Left ventricle myocardium inferior (tissue), 1 donor: Measurements from ENCODE around the gene GPATCH2. TPM values are rescaled to one million over a fixed set of nuclear protein-coding genes. Genes with fewer than 3 reads are reported as not detected.

Source experiments
- DNase-seq: peaks from one replicate; pipeline ENCODE4 v3.0.0-alpha.2; 2020
- H3K27ac ChIP-seq: fragments of 200-600 bp; replicated peaks from 2 replicates; pipeline ENCODE4 v1.8.0; 2021
- H3K27me3 ChIP-seq: fragments of 200-600 bp; 2 replicates; pipeline ENCODE4 v1.8.0; 2021; ENCODE audit warnings: low read depth
- H3K36me3 ChIP-seq: fragments of 200-600 bp; 2 replicates; pipeline ENCODE4 v1.8.0; 2021
- H3K4me1 ChIP-seq: fragments of 200-600 bp; 2 replicates; pipeline ENCODE4 v1.8.0; 2021
- H3K4me3 ChIP-seq: fragments of 200-600 bp; 2 replicates; pipeline ENCODE4 v1.8.0; 2021; ENCODE audit warnings: mild to moderate bottlenecking, moderate library complexity
- H3K9me3 ChIP-seq: fragments of 200-600 bp; replicated peaks from 2 replicates; pipeline ENCODE4 v1.8.0; 2021
- intact Hi-C: fragments of 100-400 bp; cut with micrococcal nuclease; formaldehyde crosslinking; loops from one replicate; pipeline ENCODE4 v1.11.0; 2022
- total RNA-seq: library from RNA; stranded (reverse); fragmentation: NEBNext Ultra II Directional; extraction: Animal tissue kit (Norgen Biotek cat#: 25700); gene quantifications from one replicate; pipeline ENCODE4 v1.2.1, GENCODE V29; 2021
- TF ChIP-seq, protein P1 (sequence below): fragments of 200-600 bp; IDR thresholded peaks from 2 replicates; pipeline ENCODE4 v1.8.0; 2021; ENCODE audit warnings: antibody characterized with exemption, mild to moderate bottlenecking, borderline replicate concordance
- donor health status: DM: no; HTN: yes; CAD: no; lungs with severe emphysema.

Gene GPATCH2
- total RNA-seq, 1 donor from 2014 or later: 7.0 TPM

DNA sequence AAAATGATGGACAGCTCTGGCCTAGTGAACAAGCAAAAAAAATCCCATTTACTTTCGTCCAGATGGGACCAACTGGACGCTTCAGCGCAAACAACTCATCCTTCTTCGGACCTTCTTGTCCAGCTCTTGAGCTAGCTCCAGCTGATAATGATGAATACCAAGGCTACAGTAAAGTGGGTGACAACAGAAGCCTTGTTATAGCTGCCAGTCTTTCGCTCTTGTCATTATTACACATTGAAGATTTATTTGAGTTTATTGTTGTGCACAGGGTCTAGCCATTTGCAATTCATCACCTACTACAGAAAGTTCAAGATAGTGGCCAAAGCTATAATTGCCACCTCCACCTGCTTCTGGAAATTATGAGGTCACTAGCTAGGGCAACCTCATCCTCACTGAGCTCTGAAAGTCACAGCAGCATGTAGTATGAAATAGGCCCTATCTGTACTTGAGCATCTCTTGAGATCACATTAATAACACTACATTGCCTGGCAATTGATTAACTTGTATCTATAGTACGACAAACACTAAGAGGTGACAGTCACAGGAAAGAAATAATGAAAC, 76.9 kb downstream of the GPATCH2 start:
- H3K27ac ChIP-seq: no peak overlapping the region
- H3K4me1 ChIP-seq: no peaks in the 10 kb centered on the region
- no peaks in the 10 kb centered on the region for H3K27me3 ChIP-seq
- H3K4me3 ChIP-seq: no peak overlapping the region
- DNase-seq: no peak
- TF ChIP-seq, protein P1, sequence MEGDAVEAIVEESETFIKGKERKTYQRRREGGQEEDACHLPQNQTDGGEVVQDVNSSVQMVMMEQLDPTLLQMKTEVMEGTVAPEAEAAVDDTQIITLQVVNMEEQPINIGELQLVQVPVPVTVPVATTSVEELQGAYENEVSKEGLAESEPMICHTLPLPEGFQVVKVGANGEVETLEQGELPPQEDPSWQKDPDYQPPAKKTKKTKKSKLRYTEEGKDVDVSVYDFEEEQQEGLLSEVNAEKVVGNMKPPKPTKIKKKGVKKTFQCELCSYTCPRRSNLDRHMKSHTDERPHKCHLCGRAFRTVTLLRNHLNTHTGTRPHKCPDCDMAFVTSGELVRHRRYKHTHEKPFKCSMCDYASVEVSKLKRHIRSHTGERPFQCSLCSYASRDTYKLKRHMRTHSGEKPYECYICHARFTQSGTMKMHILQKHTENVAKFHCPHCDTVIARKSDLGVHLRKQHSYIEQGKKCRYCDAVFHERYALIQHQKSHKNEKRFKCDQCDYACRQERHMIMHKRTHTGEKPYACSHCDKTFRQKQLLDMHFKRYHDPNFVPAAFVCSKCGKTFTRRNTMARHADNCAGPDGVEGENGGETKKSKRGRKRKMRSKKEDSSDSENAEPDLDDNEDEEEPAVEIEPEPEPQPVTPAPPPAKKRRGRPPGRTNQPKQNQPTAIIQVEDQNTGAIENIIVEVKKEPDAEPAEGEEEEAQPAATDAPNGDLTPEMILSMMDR: no peak
- peaks cover 2% of the 10 kb centered on the region for H3K36me3 ChIP-seq
- intact Hi-C loops: no loop called here
- H3K9me3 ChIP-seq: no peaks in the 10 kb centered on the region

- intact Hi-C loops: no loop called here
- no peaks in the 10 kb centered on the region for H3K27me3 ChIP-seq
Observed at GRCh38 chr1:217552339-217552951, 78.4 kb downstream of the GPATCH2 start.

GRCh38 chr1:217542837-217543236, 88.1 kb downstream of the GPATCH2 start:
- intact Hi-C loops: no loop called here
- TF ChIP-seq, protein P1: no peak

More at GRCh38 chr1:217552339-217552951, 78.4 kb downstream of the GPATCH2 start:
- Histone ChIP-seq H3K36me3 (peaks cover 11% of the 10 kb centered on the region), H3K27ac (no peak overlapping the region), H3K9me3 (peaks cover 6% of the 10 kb centered on the region), H3K4me3 (no peak overlapping the region), H3K4me1 (no peaks in the 10 kb centered on the region)
- DNase-seq: no peak
- TF ChIP-seq, protein P1: no peak

DNA sequence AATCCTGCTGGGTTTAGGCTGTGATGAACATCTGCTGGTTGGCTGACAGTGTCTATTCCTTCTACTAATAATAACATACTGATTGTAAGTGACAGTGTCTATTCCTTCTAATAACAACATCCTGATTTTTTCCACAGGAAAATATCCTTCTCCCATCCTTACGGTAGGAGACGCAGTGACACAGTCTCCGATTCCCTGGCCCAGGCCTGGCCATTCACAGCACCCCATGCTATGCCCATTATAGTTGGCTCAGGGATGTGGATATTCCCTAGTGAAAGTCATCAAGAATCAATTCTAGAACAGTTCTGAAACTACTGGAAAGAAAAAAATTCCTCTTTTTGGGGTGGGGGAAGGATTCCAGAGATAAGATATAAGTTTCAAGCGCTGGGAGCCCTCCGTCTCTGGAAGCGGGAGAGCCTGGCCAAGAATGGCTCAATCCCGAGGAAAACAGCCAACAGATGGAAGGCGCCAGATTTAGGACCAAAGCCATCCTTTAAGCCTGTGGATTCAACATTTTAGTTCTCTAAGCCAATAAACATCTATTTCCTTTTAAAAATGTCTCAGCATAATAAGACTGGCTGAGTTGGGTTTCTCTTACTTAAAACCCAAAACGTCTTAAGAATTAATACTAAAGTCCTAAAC, 88.6 kb downstream of the GPATCH2 start:
- Histone ChIP-seq H3K4me1 (no peaks in the 10 kb centered on the region), H3K27me3 (no peaks in the 10 kb centered on the region), H3K36me3 (no peaks in the 10 kb centered on the region), H3K9me3 (peaks cover 8% of the 10 kb centered on the region), H3K4me3 (no peak overlapping the region), H3K27ac (peak overlapping the region; percentile 24)
- TF ChIP-seq, protein P1: no peak
- peak; percentile 23 for DNase-seq
- intact Hi-C loops: no loop called here

More at GRCh38 chr1:217542837-217543236, 88.1 kb downstream of the GPATCH2 start:
- Histone ChIP-seq H3K4me3 (no peak overlapping the region), H3K36me3 (peaks cover 2% of the 10 kb centered on the region), H3K4me1 (no peaks in the 10 kb centered on the region), H3K9me3 (peaks cover 13% of the 10 kb centered on the region), H3K27me3 (no peaks in the 10 kb centered on the region), H3K27ac (no peak overlapping the region)
- DNase-seq: no peak

DNA sequence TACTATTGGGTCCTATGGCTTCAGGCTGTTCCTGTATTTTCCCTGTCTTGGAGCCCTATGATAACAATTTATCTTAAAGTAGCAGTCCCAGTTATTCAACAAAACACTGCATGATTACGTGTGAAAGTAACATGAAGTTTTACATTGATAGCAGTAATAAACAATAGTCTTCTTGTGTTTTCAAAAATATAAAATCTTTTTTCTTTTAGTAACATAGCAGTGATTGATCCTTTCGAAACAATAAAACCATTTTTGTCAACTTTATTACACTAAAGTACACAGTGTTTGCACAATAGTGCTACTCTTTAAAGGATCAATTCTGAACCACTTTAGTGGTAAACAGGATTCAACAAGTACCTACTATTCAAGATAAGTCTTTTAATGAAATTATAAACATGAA, 90.6 kb downstream of the GPATCH2 start:
- Histone ChIP-seq H3K4me3 (no peak overlapping the region), H3K4me1 (no peaks in the 10 kb centered on the region), H3K9me3 (no peaks in the 10 kb centered on the region), H3K27me3 (no peaks in the 10 kb centered on the region), H3K27ac (no peak overlapping the region), H3K36me3 (no peaks in the 10 kb centered on the region)
- TF ChIP-seq, protein P1: no peak
- intact Hi-C loops: no loop called here
- DNase-seq: no peak
